ENCODE results near the gene DNM1L. TPM values are rescaled to one million over a fixed set of nuclear protein-coding genes. Genes with fewer than 3 reads are reported as not detected.

The DNM1L gene
- total RNA-seq, 4 donors from 2014 or later = 32.8 to 83.4 (median 35.9) TPM

- Histone ChIP-seq H3K4me1 (no peaks in the 10 kb centered on the region), H3K27me3 (no peaks in the 10 kb centered on the region), H3K9me3 (no peaks in the 10 kb centered on the region), H3K27ac (no peak overlapping the region), H3K4me3 (no peak overlapping the region), H3K36me3 (peaks cover 79% of the 10 kb centered on the region)
- TF ChIP-seq CTCF (IDR thresholded peaks at IDR 0.05) = no peak
- no peak for TF ChIP-seq POLR2AphosphoS5 (IDR thresholded peaks at IDR 0.05)
- no peak for TF ChIP-seq POLR2A (IDR thresholded peaks at IDR 0.05)
- no peak for TF ChIP-seq EP300 (IDR thresholded peaks at IDR 0.05)
- 97% methylated on average over 2 of the region's 2 CpGs for WGBS
- no peak for DNase-seq (ENCODE audit: low spot score in 2 of 2)
Observed at GRCh38 chr12:32739279-32739678, 60.2 kb downstream of the DNM1L start.

- Histone ChIP-seq H3K4me1 (no peaks in the 10 kb centered on the region), H3K36me3 (peaks cover 77% of the 10 kb centered on the region), H3K27me3 (no peaks in the 10 kb centered on the region), H3K9me3 (no peaks in the 10 kb centered on the region), H3K4me3 (no peak overlapping the region), H3K27ac (no peak overlapping the region)
- WGBS = 93% methylated on average over 10 of the region's 10 CpGs
- no peak for DNase-seq (ENCODE audit: low spot score in 2 of 2)
- no peak for TF ChIP-seq POLR2AphosphoS5 (IDR thresholded peaks at IDR 0.05)
- no peak for TF ChIP-seq EP300 (IDR thresholded peaks at IDR 0.05)
- no peak for TF ChIP-seq CTCF (IDR thresholded peaks at IDR 0.05)
- TF ChIP-seq POLR2A (IDR thresholded peaks at IDR 0.05) = no peak
Observed at GRCh38 chr12:32742133-32742532, 63.0 kb downstream of the DNM1L start.

GRCh38 chr12:32743264-32743663, 64.2 kb downstream of the DNM1L start:
- Histone ChIP-seq H3K27ac (no peak overlapping the region), H3K4me3 (no peak overlapping the region), H3K9me3 (no peaks in the 10 kb centered on the region), H3K27me3 (no peaks in the 10 kb centered on the region), H3K36me3 (peaks cover 78% of the 10 kb centered on the region), H3K4me1 (no peaks in the 10 kb centered on the region)
- DNase-seq (ENCODE audit: low spot score in 2 of 2) = no peak
- TF ChIP-seq EP300 (IDR thresholded peaks at IDR 0.05) = no peak
- no peak for TF ChIP-seq CTCF (IDR thresholded peaks at IDR 0.05)
- no peak for TF ChIP-seq POLR2AphosphoS5 (IDR thresholded peaks at IDR 0.05)
- no peak for TF ChIP-seq POLR2A (IDR thresholded peaks at IDR 0.05)
- WGBS = 93% methylated on average over 2 of the region's 2 CpGs

GRCh38 chr12:32753605-32754004, 74.5 kb downstream of the DNM1L start:
- no peak overlapping the region for H3K4me3 ChIP-seq
- no peaks in the 10 kb centered on the region for H3K27me3 ChIP-seq
- WGBS = 66% methylated on average over 4 of the region's 4 CpGs
- TF ChIP-seq POLR2A (IDR thresholded peaks at IDR 0.05) (no peak), CTCF (IDR thresholded peaks at IDR 0.05) (no peak), POLR2AphosphoS5 (IDR thresholded peaks at IDR 0.05) (no peak), EP300 (IDR thresholded peaks at IDR 0.05) (no peak)
- H3K27ac ChIP-seq = no peak overlapping the region
- H3K4me1 ChIP-seq = peaks cover 18% of the 10 kb centered on the region
- DNase-seq (ENCODE audit: low spot score in 2 of 2) = no peak
- H3K36me3 ChIP-seq = peaks cover 46% of the 10 kb centered on the region
- no peaks in the 10 kb centered on the region for H3K9me3 ChIP-seq

GRCh38 chr12:32754111-32754510, 75.0 kb downstream of the DNM1L start:
- no peak for DNase-seq (ENCODE audit: low spot score in 2 of 2)
- H3K36me3 ChIP-seq = peaks cover 41% of the 10 kb centered on the region
- 33% methylated on average over 2 of the region's 2 CpGs for WGBS
- no peaks in the 10 kb centered on the region for H3K9me3 ChIP-seq
- peak overlapping the region; percentile 91 for H3K27ac ChIP-seq
- H3K27me3 ChIP-seq = no peaks in the 10 kb centered on the region
- TF ChIP-seq EP300 (IDR thresholded peaks at IDR 0.05) = no peak
- peaks cover 18% of the 10 kb centered on the region for H3K4me1 ChIP-seq
- H3K4me3 ChIP-seq = peak overlapping the region; percentile 92

- H3K36me3 ChIP-seq = peaks cover 31% of the 10 kb centered on the region
- peak overlapping the region; percentile 91 for H3K27ac ChIP-seq
- H3K9me3 ChIP-seq = no peaks in the 10 kb centered on the region
- TF ChIP-seq CTCF (IDR thresholded peaks at IDR 0.05) (peak in 1 of 2 donors; percentile 73), POLR2AphosphoS5 (IDR thresholded peaks at IDR 0.05) (no peak), EP300 (IDR thresholded peaks at IDR 0.05) (no peak), POLR2A (IDR thresholded peaks at IDR 0.05) (no peak)
- H3K4me1 ChIP-seq = peaks cover 18% of the 10 kb centered on the region
- peak; percentile 78 to 82 for DNase-seq (ENCODE audit: low spot score in 2 of 2)
- peak overlapping the region; percentile 92 for H3K4me3 ChIP-seq
- 0% methylated on average over 11 of the region's 40 CpGs for WGBS
- no peaks in the 10 kb centered on the region for H3K27me3 ChIP-seq
Observed at GRCh38 chr12:32755051-32755653, 76.1 kb downstream of the DNM1L start.
